Loucy (cell line): Measurements from ENCODE around the gene ZNF609.

Source experiments
- H2AFZ ChIP-seq: fragments of 200-600 bp; sonication (generic); 2 replicates; pipeline ENCODE4 v1.6.0; 2016; ENCODE audit warnings: antibody characterized with exemption, mild to moderate bottlenecking, low read length, moderate library complexity
- H3F3A ChIP-seq: fragments of 200-600 bp; 2 replicates; pipeline ENCODE4 v1.6.0; 2016; ENCODE audit warnings: antibody characterized with exemption, low read depth, mild to moderate bottlenecking
- H3K27me3 ChIP-seq: fragments of 200-600 bp; sonication (generic); 2 replicates; pipeline ENCODE4 v1.6.1; 2014; ENCODE audit warnings: low read length, mild to moderate bottlenecking; ENCODE audit not compliant: insufficient read depth, poor library complexity, severe bottlenecking
- H3K36me3 ChIP-seq: fragments of 200-600 bp; sonication (generic); 2 replicates; pipeline ENCODE4 v1.6.1; 2016; ENCODE audit warnings: low read length; ENCODE audit not compliant: insufficient read depth
- H3K4me1 ChIP-seq: fragments of 200-600 bp; sonication (generic); 2 replicates; pipeline ENCODE4 v1.5.1; 2014; ENCODE audit warnings: low read length, mild to moderate bottlenecking; ENCODE audit not compliant: insufficient read depth, poor library complexity, severe bottlenecking
- H3K4me2 ChIP-seq: fragments of 200-600 bp; sonication (generic); 2 replicates; pipeline ENCODE4 v1.6.0; 2014; ENCODE audit warnings: antibody characterized with exemption, low read length, low read depth, mild to moderate bottlenecking; ENCODE audit not compliant: poor library complexity, severe bottlenecking
- H3K4me3 ChIP-seq: fragments of 200-600 bp; sonication (generic); 2 replicates; pipeline ENCODE4 v1.5.1; 2014; ENCODE audit warnings: low read length, mild to moderate bottlenecking, mixed read lengths; ENCODE audit not compliant: poor library complexity, severe bottlenecking
- H3K79me2 ChIP-seq: fragments of 200-600 bp; sonication (generic); 2 replicates; pipeline ENCODE4 v1.6.1; 2014; ENCODE audit warnings: low read length; ENCODE audit not compliant: insufficient read depth
- H3K9ac ChIP-seq: fragments of 200-600 bp; sonication (generic); 2 replicates; pipeline ENCODE4 v1.6.0; 2014; ENCODE audit warnings: mild to moderate bottlenecking, low read depth, low read length, moderate library complexity; ENCODE audit not compliant: poor library complexity, severe bottlenecking
- H3K9me2 ChIP-seq: fragments of 200-600 bp; sonication (generic); replicated peaks from 2 replicates; pipeline ENCODE4 v1.6.1; 2016; ENCODE audit warnings: low read depth, low read length, mixed read lengths
- H3K9me3 ChIP-seq: fragments of 200-600 bp; sonication (generic); 2 replicates; pipeline ENCODE4 v1.6.1; 2014; ENCODE audit warnings: mild to moderate bottlenecking, antibody characterized with exemption, low read length, low read depth; ENCODE audit not compliant: insufficient read depth
- H4K20me1 ChIP-seq: fragments of 200-600 bp; sonication (generic); 2 replicates; pipeline ENCODE4 v1.6.0; 2014; ENCODE audit warnings: antibody characterized with exemption, low read length, mild to moderate bottlenecking; ENCODE audit not compliant: insufficient read depth, poor library complexity, severe bottlenecking
- CTCF ChIP-seq: fragments of 200-600 bp; sonication (generic); conservative IDR thresholded peaks from 2 replicates; pipeline ENCODE4 v1.5.1; 2014; ENCODE audit warnings: mild to moderate bottlenecking, antibody characterized with exemption, low read length
- EZH2phosphoT487 ChIP-seq: fragments of 200-600 bp; IDR thresholded peaks from 2 replicates; pipeline ENCODE4 v1.6.1; 2018; ENCODE audit warnings: antibody characterized with exemption, mild to moderate bottlenecking, moderate library complexity, borderline replicate concordance

The ZNF609 gene

DNA sequence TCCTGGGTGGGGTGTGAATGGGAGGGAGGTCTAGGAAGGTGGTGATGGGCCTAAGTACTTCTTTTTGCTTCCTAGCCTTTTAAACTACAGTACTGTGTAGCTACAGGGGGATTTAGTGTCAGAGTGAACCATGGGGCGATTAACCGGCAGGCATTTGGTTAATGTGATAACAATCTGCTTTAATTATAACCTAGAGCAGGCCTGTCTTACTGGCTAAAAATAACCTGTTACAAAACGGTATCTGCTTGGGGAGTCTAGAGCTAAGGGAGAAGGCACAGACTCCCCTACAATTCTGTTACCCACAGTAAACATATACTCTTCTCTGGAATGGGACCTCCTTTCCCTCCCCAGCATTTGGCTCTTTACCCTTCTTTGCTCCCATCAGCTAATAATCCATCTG is 229.6 kb downstream of the ZNF609 start:
- peaks cover 3% of the 10 kb centered on the region for H4K20me1 ChIP-seq
- H3K36me3 ChIP-seq = peaks cover 63% of the 10 kb centered on the region; the same call in 1 of the 2 replicates

GRCh38 chr15:64690578-64691296 is 230.4 kb downstream of the ZNF609 start:
- Histone ChIP-seq H2AFZ (no peak overlapping the region), H3K9me3 (no peaks in the 10 kb centered on the region), H3K79me2 (peaks cover 33% of the 10 kb centered on the region; the same call in 1 of the 2 replicates), H3F3A (no peaks in the 10 kb centered on the region), H3K4me3 (no peak overlapping the region), H3K36me3 (peaks cover 57% of the 10 kb centered on the region; the same call in 1 of the 2 replicates), H3K27me3 (no peaks in the 10 kb centered on the region), H3K9ac (no peak overlapping the region), H3K4me1 (peaks cover 3% of the 10 kb centered on the region), H3K9me2 (no peaks in the 10 kb centered on the region), H4K20me1 (peaks cover 7% of the 10 kb centered on the region), H3K4me2 (no peak overlapping the region)
- TF ChIP-seq CTCF (peak; percentile 45), EZH2phosphoT487 (no peak)

More for the DNA sequence above, 229.6 kb downstream of the ZNF609 start:
- Histone ChIP-seq H3F3A (no peaks in the 10 kb centered on the region), H3K9me3 (no peaks in the 10 kb centered on the region), H3K9ac (no peak overlapping the region), H3K4me1 (peaks cover 3% of the 10 kb centered on the region), H3K27me3 (no peaks in the 10 kb centered on the region), H3K79me2 (peaks cover 25% of the 10 kb centered on the region; the same call in 1 of the 2 replicates), H3K9me2 (no peaks in the 10 kb centered on the region), H2AFZ (no peak overlapping the region), H3K4me2 (no peak overlapping the region), H3K4me3 (no peak overlapping the region)
- no peak for TF ChIP-seq EZH2phosphoT487
- no peak for TF ChIP-seq CTCF

DNA sequence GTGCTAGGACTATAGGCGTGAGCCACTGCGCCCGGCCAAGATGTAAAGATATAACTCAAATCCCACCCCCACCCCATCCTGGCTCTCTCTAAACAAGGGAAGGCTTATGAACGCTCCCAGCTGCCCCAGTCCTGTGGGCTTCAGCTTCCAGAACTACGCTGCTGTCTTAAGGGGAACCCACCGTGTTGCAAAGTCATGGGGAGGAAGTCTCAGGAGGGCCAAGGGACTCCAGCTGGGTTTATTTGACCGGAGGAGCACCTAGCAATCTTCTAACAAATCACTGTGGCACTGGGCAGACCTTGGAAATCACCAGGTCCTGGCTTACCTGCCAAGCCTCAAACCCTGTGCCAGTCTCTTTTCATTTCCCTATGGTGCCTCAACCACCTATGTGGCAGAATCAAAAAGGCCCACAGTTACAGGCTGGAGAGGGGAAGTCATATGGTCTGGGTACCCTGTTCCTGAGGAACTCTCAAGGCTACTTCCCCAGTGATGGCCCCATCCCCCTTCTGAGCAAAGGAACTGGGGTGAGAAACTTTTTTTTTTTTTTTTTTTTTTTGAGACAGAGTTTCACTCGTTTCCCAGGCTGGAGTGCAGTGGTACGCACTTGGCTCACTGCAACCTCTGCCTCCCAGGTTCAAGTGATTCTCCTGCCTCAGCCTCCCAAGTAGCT is 231.7 kb downstream of the ZNF609 start:
- no peak overlapping the region for H3K4me3 ChIP-seq
- no peak for TF ChIP-seq EZH2phosphoT487
- no peak for TF ChIP-seq CTCF
- peaks cover 45% of the 10 kb centered on the region; the same call in 1 of the 2 replicates for H3K79me2 ChIP-seq
- no peaks in the 10 kb centered on the region for H3K9me3 ChIP-seq
- no peak overlapping the region for H3K9ac ChIP-seq
- no peaks in the 10 kb centered on the region for H3F3A ChIP-seq
- peaks cover 7% of the 10 kb centered on the region for H3K4me1 ChIP-seq
- H4K20me1 ChIP-seq = peaks cover 18% of the 10 kb centered on the region
- H3K9me2 ChIP-seq = no peaks in the 10 kb centered on the region
- no peak overlapping the region for H3K4me2 ChIP-seq
- H3K36me3 ChIP-seq = peaks cover 49% of the 10 kb centered on the region; the same call in 1 of the 2 replicates
- no peak overlapping the region for H2AFZ ChIP-seq
- no peaks in the 10 kb centered on the region for H3K27me3 ChIP-seq
